ENCODE results near the gene LPAR4.

GRCh38 chrX:78710171-78710570, 37.3 kb upstream of the LPAR4 start:
- TF ChIP-seq POLR2A (IDR thresholded peaks at IDR 0.05) (no peak), EP300 (IDR thresholded peaks at IDR 0.05) (no peak), POLR2AphosphoS5 (IDR thresholded peaks at IDR 0.05) (no peak)
- TF ChIP-seq, protein P1, sequence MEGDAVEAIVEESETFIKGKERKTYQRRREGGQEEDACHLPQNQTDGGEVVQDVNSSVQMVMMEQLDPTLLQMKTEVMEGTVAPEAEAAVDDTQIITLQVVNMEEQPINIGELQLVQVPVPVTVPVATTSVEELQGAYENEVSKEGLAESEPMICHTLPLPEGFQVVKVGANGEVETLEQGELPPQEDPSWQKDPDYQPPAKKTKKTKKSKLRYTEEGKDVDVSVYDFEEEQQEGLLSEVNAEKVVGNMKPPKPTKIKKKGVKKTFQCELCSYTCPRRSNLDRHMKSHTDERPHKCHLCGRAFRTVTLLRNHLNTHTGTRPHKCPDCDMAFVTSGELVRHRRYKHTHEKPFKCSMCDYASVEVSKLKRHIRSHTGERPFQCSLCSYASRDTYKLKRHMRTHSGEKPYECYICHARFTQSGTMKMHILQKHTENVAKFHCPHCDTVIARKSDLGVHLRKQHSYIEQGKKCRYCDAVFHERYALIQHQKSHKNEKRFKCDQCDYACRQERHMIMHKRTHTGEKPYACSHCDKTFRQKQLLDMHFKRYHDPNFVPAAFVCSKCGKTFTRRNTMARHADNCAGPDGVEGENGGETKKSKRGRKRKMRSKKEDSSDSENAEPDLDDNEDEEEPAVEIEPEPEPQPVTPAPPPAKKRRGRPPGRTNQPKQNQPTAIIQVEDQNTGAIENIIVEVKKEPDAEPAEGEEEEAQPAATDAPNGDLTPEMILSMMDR (IDR thresholded peaks at IDR 0.05): no peak

Data from gastroesophageal sphincter (tissue), 3 donors.